22Rv1 (cell line): ENCODE data around the gene DNAH9.

Experiments used
- H3K27ac ChIP-seq: fragments of 450-650 bp; 2 replicates; pipeline ENCODE4 v1.5.1; 2017
- ZFX ChIP-seq: fragments of 450-650 bp; IDR thresholded peaks from 2 replicates; pipeline ENCODE4 v1.6.1; 2017; ENCODE audit warnings: antibody characterized with exemption, borderline replicate concordance
- TF ChIP-seq, protein P1 (sequence below): fragments of 450-650 bp; IDR thresholded peaks from 2 replicates; pipeline ENCODE4 v1.5.1; 2017; ENCODE audit warnings: mild to moderate bottlenecking

DNAH9 gene

DNA sequence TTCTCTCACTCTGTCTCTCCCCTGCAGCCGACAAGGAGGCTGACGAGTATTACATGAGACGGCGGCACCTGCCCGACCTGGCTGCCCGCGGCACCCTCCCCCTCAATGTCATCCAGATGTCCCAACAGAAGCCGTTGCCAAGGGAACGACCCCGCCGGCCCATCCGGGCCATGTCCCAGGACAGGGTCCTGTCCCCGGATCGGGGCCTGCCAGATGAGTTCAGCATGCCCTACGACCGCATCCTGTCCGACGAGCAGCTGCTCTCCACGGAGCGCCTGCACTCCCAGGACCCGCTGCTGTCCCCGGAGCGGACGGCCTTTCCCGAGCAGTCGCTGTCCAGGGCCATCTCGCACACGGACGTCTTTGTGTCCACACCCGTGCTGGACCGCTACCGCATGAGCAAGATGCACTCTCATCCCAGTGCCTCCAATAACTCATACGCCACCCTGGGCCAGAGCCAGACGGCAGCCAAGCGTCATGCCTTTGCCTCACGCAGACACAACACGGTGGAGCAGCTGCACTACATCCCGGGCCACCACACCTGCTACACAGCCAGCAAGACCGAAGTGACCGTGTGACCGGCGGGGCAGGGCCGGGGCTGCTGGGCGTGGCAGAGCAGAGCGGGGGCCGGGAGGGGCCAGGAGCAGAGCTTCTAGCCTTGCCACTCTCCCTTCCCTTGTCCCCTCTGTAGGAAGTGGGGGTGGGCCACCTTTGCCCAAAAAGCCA lies 40.4 kb upstream of the DNAH9 start:
- H3K27ac ChIP-seq, result no peak overlapping the region
- TF ChIP-seq ZFX, result no peak
- TF ChIP-seq, protein P1, sequence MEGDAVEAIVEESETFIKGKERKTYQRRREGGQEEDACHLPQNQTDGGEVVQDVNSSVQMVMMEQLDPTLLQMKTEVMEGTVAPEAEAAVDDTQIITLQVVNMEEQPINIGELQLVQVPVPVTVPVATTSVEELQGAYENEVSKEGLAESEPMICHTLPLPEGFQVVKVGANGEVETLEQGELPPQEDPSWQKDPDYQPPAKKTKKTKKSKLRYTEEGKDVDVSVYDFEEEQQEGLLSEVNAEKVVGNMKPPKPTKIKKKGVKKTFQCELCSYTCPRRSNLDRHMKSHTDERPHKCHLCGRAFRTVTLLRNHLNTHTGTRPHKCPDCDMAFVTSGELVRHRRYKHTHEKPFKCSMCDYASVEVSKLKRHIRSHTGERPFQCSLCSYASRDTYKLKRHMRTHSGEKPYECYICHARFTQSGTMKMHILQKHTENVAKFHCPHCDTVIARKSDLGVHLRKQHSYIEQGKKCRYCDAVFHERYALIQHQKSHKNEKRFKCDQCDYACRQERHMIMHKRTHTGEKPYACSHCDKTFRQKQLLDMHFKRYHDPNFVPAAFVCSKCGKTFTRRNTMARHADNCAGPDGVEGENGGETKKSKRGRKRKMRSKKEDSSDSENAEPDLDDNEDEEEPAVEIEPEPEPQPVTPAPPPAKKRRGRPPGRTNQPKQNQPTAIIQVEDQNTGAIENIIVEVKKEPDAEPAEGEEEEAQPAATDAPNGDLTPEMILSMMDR, result no peak

DNA sequence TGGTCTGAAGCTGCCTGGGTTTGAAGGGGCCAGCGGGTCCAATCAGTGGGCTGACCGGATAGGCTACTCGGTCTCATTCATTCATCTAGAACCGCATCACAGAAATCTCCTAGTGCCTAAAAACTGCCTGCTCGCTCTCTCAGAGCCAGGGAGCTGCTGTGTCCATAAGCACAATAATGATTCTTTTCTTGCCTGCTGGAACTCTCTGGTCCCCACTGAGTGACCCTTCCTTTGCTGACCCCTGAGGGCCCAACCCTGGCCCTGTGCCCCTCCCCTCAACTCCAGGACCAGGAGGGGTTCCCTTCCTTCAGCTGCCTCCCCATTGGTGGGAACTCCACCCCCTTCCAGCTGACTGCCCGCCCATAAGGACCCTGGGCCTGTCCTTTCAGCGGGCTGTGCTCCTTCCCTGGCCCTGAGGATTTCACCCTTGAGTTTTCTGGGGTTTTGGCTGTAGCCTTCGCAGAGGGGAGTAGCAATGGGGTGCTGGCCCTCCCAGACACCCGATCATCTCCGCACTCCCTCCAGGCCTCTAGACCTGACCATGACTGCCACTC lies 39.5 kb upstream of the DNAH9 start:
- TF ChIP-seq, protein P1, result no peak
- no peak for TF ChIP-seq ZFX
- no peak overlapping the region for H3K27ac ChIP-seq

DNA sequence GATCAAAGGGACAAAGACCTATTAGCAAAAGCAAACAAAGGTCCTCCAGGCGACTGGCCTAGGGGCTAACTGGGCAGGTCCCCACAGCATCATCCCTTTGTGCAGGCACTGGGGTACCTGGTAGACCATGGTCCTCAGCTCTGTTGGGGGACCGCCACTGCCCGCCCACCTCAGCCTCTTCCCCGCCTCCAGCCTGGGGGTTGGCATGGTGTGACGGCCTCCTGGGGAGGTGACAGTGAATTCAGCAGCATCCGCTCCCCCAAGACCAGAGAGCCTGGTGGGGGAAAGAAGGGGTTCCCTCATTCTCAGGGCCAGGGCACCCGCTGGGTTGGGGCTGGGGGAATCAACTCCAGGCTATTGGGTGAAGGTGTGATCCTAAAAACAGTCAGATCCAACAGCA lies 38.7 kb upstream of the DNAH9 start:
- TF ChIP-seq, protein P1, result no peak
- TF ChIP-seq ZFX, result no peak
- no peak overlapping the region for H3K27ac ChIP-seq

DNA sequence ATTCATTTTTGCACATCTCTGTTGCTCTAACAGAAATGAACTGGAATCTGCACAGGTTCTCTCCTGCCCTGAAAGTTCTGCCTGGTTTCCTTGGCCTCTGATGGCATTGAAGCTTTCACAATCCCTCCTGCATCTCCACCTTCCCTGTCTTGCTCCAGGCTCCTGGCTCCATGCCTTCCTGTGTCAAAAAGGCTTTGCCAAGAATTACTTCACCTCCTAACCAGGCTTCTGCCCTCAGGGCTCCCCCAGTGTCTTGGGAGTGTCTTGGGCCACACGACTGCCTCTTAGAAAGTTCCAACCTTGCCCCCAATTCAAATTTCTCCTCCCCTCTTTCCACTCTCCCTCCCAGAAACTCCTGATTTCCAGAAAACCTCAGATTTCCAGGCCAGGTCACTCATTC lies 37.0 kb upstream of the DNAH9 start:
- TF ChIP-seq, protein P1, result no peak
- TF ChIP-seq ZFX, result no peak

DNA sequence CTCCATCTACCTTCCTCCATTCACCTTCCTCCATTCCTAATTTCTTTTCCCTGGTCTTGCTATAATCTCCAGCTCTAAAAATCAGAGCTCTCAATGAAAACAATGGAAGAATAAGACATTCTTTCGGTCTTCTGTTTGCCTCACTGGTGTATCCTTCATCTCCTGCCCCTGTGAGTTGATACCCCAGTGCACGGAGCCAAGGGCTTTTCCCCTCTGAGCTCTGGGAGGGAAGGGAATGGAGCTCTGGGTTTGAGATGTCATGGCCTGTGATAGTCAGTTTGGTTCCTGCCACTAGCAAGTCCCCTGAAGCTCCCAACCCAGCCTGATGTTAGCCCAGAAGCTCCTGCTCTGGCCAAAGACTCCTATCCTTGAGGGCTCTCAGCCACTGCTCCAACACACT lies 36.6 kb upstream of the DNAH9 start:
- TF ChIP-seq ZFX, result no peak
- TF ChIP-seq, protein P1, result no peak
- no peak overlapping the region for H3K27ac ChIP-seq

More for the DNA sequence above, 37.0 kb upstream of the DNAH9 start:
- H3K27ac ChIP-seq, result no peak overlapping the region

DNA sequence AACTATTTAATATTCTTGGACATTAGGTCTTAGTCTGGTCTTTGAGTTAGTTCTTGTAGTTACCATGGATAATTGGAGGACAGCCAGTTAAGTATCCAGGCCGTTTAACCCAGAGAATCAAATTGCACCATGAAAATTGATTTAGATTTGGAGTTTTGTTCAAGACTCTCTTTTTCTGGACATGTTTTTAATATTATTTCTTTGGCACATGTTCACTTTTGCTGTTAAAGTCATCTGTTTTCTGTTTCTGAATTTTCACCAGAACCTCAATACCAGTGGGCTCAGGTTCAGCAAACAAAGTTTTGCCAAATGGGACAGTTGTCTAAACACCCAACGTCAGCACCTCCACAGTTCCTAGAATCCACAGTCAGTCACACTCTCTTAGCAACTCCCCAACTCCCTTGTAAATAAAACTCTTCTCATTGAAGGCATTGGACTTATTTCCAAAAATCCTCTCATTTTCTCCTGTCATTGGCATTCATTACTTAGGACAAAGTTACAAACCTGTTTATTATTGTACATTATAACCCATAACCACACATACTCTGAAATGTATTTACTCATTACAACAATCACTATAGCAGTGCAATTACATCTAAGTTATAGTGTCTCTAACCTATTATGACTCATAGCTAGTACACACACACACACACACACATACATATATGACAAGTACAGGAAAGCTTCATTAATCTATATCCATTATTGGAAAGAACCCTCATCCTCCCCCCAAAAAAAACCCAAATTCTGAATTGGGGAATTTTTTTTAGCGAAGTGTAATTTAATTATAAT lies 33.5 kb upstream of the DNAH9 start:
- TF ChIP-seq ZFX, result no peak
- TF ChIP-seq, protein P1, result no peak
- no peak overlapping the region for H3K27ac ChIP-seq

DNA sequence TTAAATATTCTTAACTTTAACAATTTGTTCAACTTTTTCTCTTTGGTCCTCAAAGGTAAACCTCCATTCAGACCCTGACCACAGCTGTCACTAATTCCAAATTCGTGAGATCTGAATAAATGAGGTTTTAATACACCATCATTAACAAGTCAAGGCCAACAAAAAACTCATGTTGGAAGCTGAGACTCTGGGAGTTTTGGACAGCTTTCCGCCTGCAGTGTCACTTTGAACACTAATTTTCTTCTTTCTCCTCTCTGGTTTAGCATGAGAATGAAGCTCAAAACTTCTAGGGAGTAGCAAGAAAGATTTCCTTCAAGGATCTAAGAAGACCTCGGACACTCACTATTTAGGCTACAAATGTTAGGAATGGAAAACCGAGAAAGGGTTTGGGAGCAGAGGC lies 32.7 kb upstream of the DNAH9 start:
- no peak for TF ChIP-seq ZFX
- TF ChIP-seq, protein P1, result no peak
- H3K27ac ChIP-seq, result no peak overlapping the region
